ENCODE data around the gene FARP1.

DNA sequence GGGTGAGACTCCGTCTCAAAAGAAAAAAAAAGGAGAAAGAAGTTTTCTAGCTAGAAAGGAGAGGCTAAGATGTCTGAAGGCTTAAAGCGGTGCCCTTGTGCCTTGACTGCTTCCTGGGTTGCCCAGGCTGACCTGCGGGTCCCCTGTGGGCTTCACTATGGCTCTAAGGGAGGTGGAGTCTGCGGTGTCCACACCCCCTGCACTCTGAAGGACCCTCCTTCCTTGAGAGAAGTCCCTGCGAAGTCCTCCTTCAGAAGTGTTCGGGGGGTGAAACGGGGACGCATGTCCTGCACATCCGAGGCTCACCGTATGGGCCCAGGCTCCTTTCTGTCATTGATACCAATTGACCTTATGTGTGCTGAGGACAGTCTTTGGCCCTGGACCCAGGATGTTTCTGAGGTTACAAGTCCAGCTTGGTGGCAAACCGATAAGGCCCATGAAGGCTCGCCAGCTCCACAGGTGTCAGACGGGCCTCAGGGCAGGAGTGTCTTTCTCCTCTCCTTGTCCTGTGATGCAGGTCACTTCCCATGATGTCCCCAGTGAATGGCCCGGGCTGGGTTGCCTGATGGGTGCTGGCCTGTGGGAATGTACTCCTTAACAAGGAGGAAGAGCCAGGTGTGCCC, 45.8 kb downstream of the FARP1 start:
- TF ChIP-seq POLR2AphosphoS5 (IDR thresholded peaks at IDR 0.05; ENCODE audit: low read depth, low read length) (no peak), SIN3A (IDR thresholded peaks at IDR 0.05; ENCODE audit: borderline replicate concordance, insufficient read depth, low read length) (no peak)

Measured in PFSK-1 (cell line).